Effector CD8-positive, alpha-beta T cell (primary cell): ENCODE measurements around the gene SESN1.
"Not testable (repeated sequence)": the region's sequence is repeated elsewhere in the genome, so short reads cannot be mapped to it uniquely, and the experiment has no call there.

Source experiments
- DNase-seq: peaks from one replicate; lab custom pipeline; 2025; lab: John Stamatoyannopoulos, UW

SESN1 gene

GRCh38 chr6:109095036-109095834 is 589 bp upstream of the SESN1 start, which contains the start of gene CEP57L1:
TSS of gene CEP57L1 (plus strand) at chr6:109095507. CDS start at chr6:109145222, 49,715 bp downstream.
- DNase-seq = peak; percentile 89

GRCh38 chr6:109093732-109094415 is 772 bp downstream of the SESN1 start:
- DNase-seq = no peak

GRCh38 chr6:109092074-109092473 is 2.6 kb downstream of the SESN1 start:
- DNase-seq = no peak

GRCh38 chr6:109091314-109092024 is 3.2 kb downstream of the SESN1 start:
- no peak for DNase-seq

- no peak for DNase-seq
These were observed 5.7 kb downstream of the SESN1 start for GRCh38 chr6:109088995-109089394.

GRCh38 chr6:109087661-109088264 is 6.9 kb downstream of the SESN1 start:
- DNase-seq = no peak

GRCh38 chr6:109084146-109084545 is 10.5 kb downstream of the SESN1 start:
- DNase-seq = not testable (repeated sequence)

GRCh38 chr6:109083657-109084056 is 11.0 kb downstream of the SESN1 start:
- no peak for DNase-seq

- no peak for DNase-seq
These were observed 12.5 kb downstream of the SESN1 start for GRCh38 chr6:109082188-109082577.

- DNase-seq = no peak
These were observed 13.0 kb downstream of the SESN1 start for GRCh38 chr6:109081516-109082187.

GRCh38 chr6:109081026-109081425 is 13.6 kb downstream of the SESN1 start:
- no peak for DNase-seq

GRCh38 chr6:109079981-109080380 is 14.7 kb downstream of the SESN1 start:
- DNase-seq = no peak

GRCh38 chr6:109076377-109076776 is 18.3 kb downstream of the SESN1 start:
- DNase-seq = no peak

- no peak for DNase-seq
These were observed 18.7 kb downstream of the SESN1 start for GRCh38 chr6:109075934-109076333.

GRCh38 chr6:109074133-109074415 is 20.6 kb downstream of the SESN1 start:
- no peak for DNase-seq

- peak; percentile 23 for DNase-seq
These were observed 21.1 kb downstream of the SESN1 start for GRCh38 chr6:109073344-109074132.

GRCh38 chr6:109071125-109071917 is 23.3 kb downstream of the SESN1 start:
- DNase-seq = no peak

- no peak for DNase-seq
These were observed 24.9 kb downstream of the SESN1 start for GRCh38 chr6:109069746-109070145.

- no peak for DNase-seq
These were observed 31.8 kb downstream of the SESN1 start for GRCh38 chr6:109062767-109063352.

GRCh38 chr6:109062216-109062615 is 32.4 kb downstream of the SESN1 start:
- no peak for DNase-seq
